ENCODE measurements around the gene PIK3R3. TPM values are rescaled to one million over a fixed set of nuclear protein-coding genes. Genes with fewer than 3 reads are reported as not detected.
"Not testable (repeated sequence)": the region's sequence is repeated elsewhere in the genome, so short reads cannot be mapped to it uniquely, and the experiment has no call there.

Gene PIK3R3
- total RNA-seq, 1 donor, result 14.2 TPM

GRCh38 chr1:46062651-46063319 lies 69.6 kb downstream of the PIK3R3 start:
- no peak for TF ChIP-seq CTCF (IDR thresholded peaks at IDR 0.05; ENCODE audit: insufficient read depth, low read depth, low read length)
- H3K4me3 ChIP-seq (ENCODE audit: low read depth, low read length), result peak overlapping the region; percentile 53
- DNase-seq (ENCODE audit: low read depth), result peak; percentile 73

- TF ChIP-seq CTCF (IDR thresholded peaks at IDR 0.05; ENCODE audit: insufficient read depth, low read depth, low read length), result no peak
- DNase-seq (ENCODE audit: low read depth), result no peak
- no peak overlapping the region for H3K4me3 ChIP-seq (ENCODE audit: low read depth, low read length)
Measured at GRCh38 chr1:46061146-46061545, 71.3 kb downstream of the PIK3R3 start.

GRCh38 chr1:46058936-46059335 lies 73.5 kb downstream of the PIK3R3 start:
- H3K4me3 ChIP-seq (ENCODE audit: low read depth, low read length), result no peak overlapping the region
- no peak for TF ChIP-seq CTCF (IDR thresholded peaks at IDR 0.05; ENCODE audit: insufficient read depth, low read depth, low read length)
- no peak for DNase-seq (ENCODE audit: low read depth)

GRCh38 chr1:46057781-46058180 lies 74.6 kb downstream of the PIK3R3 start:
- TF ChIP-seq CTCF (IDR thresholded peaks at IDR 0.05; ENCODE audit: insufficient read depth, low read depth, low read length), result no peak
- H3K4me3 ChIP-seq (ENCODE audit: low read depth, low read length), result no peak overlapping the region
- DNase-seq (ENCODE audit: low read depth), result no peak

GRCh38 chr1:46057215-46057614 lies 75.2 kb downstream of the PIK3R3 start:
- H3K4me3 ChIP-seq (ENCODE audit: low read depth, low read length); DNase-seq (ENCODE audit: low read depth): not testable (repeated sequence)

- no peak for DNase-seq (ENCODE audit: low read depth)
- H3K4me3 ChIP-seq (ENCODE audit: low read depth, low read length), result no peak overlapping the region
- TF ChIP-seq CTCF (IDR thresholded peaks at IDR 0.05; ENCODE audit: insufficient read depth, low read depth, low read length), result no peak
Measured at GRCh38 chr1:46056325-46056724, 76.1 kb downstream of the PIK3R3 start.

- TF ChIP-seq CTCF (IDR thresholded peaks at IDR 0.05; ENCODE audit: insufficient read depth, low read depth, low read length), result no peak
- H3K4me3 ChIP-seq (ENCODE audit: low read depth, low read length), result no peak overlapping the region
- peak; percentile 33 for DNase-seq (ENCODE audit: low read depth)
Measured at GRCh38 chr1:46053734-46054133, 78.7 kb downstream of the PIK3R3 start.
